ENCODE measurements around the gene MYL6. TPM values are rescaled to one million over a fixed set of nuclear protein-coding genes. Genes with fewer than 3 reads are reported as not detected.

Gene MYL6
- polyA plus RNA-seq, 2 donors: 1,769 to 2,908 TPM

DNA sequence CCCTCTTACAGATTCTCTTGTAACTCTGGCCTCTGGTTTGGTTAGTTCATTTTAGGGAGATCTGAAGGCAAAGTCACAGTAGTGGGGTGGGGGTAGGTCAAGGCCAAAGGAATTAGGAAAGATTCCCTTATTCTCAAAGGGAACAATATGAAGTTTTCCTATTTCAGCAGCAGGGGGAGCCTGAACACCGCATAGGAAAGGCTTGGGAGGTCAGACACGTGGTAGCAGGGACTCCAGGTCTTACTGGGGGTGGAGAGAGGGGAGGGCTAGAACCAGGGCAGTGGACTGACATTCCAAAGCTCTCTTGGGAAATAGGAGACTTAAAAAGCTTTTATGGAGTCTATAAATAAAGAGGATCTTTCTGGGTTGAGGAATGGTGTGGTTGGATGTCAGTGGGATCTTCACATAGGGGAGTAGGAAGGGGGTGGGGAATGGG lies 38.8 kb upstream of the MYL6 start:
- Histone ChIP-seq H3K4me1 (ENCODE audit: control insufficient read depth in 2 of 2, insufficient read depth in 2 of 2, low read length in 1 of 2) (no peaks in the 10 kb centered on the region), H3K27me3 (ENCODE audit: control insufficient read depth in 1 of 2, insufficient read depth in 2 of 2, low read length in 2 of 2) (no peaks in the 10 kb centered on the region), H3K27ac (ENCODE audit: low read depth in 2 of 2, low read length in 1 of 2) (peak overlapping the region; percentile 35 to 98), H3K9me3 (ENCODE audit: control insufficient read depth in 2 of 2, insufficient read depth in 1 of 2, low read depth in 1 of 2, low read length in 1 of 2) (no peaks in the 10 kb centered on the region), H3K36me3 (ENCODE audit: control insufficient read depth in 2 of 2, insufficient read depth in 2 of 2, low read length in 1 of 2) (peaks cover 0 to 9% of the 10 kb centered on the region in 2 donors), H3K4me3 (ENCODE audit: low read depth in 1 of 2, low read length in 2 of 2) (no peak overlapping the region)
- WGBS, 2 donors: 0 to 2% methylated on average over 2 of the region's 2 CpGs

GRCh38 chr12:56120158-56120846 lies 37.9 kb upstream of the MYL6 start:
- H3K27ac ChIP-seq (ENCODE audit: low read depth in 2 of 2, low read length in 1 of 2): peak overlapping the region in 1 of 2 donors; percentile 21
- no peak overlapping the region for H3K4me3 ChIP-seq (ENCODE audit: low read depth in 1 of 2, low read length in 2 of 2)
- H3K4me1 ChIP-seq (ENCODE audit: control insufficient read depth in 2 of 2, insufficient read depth in 2 of 2, low read length in 1 of 2): no peaks in the 10 kb centered on the region
- 88 to 90% methylated on average over 17 of the region's 17 CpGs for WGBS, 2 donors
- no peaks in the 10 kb centered on the region for H3K27me3 ChIP-seq (ENCODE audit: control insufficient read depth in 1 of 2, insufficient read depth in 2 of 2, low read length in 2 of 2)
- peaks cover 0 to 9% of the 10 kb centered on the region in 2 donors for H3K36me3 ChIP-seq (ENCODE audit: control insufficient read depth in 2 of 2, insufficient read depth in 2 of 2, low read length in 1 of 2)
- no peaks in the 10 kb centered on the region for H3K9me3 ChIP-seq (ENCODE audit: control insufficient read depth in 2 of 2, insufficient read depth in 1 of 2, low read depth in 1 of 2, low read length in 1 of 2)

GRCh38 chr12:56121204-56121870 lies 36.8 kb upstream of the MYL6 start:
- Histone ChIP-seq H3K27ac (ENCODE audit: low read depth in 2 of 2, low read length in 1 of 2) (no peak overlapping the region), H3K9me3 (ENCODE audit: control insufficient read depth in 2 of 2, insufficient read depth in 1 of 2, low read depth in 1 of 2, low read length in 1 of 2) (no peaks in the 10 kb centered on the region), H3K36me3 (ENCODE audit: control insufficient read depth in 2 of 2, insufficient read depth in 2 of 2, low read length in 1 of 2) (peaks cover 0 to 9% of the 10 kb centered on the region in 2 donors), H3K4me3 (ENCODE audit: low read depth in 1 of 2, low read length in 2 of 2) (no peak overlapping the region), H3K4me1 (ENCODE audit: control insufficient read depth in 2 of 2, insufficient read depth in 2 of 2, low read length in 1 of 2) (no peaks in the 10 kb centered on the region), H3K27me3 (ENCODE audit: control insufficient read depth in 1 of 2, insufficient read depth in 2 of 2, low read length in 2 of 2) (no peaks in the 10 kb centered on the region)
- WGBS, 2 donors: 89% methylated on average over 11 of the region's 11 CpGs

DNA sequence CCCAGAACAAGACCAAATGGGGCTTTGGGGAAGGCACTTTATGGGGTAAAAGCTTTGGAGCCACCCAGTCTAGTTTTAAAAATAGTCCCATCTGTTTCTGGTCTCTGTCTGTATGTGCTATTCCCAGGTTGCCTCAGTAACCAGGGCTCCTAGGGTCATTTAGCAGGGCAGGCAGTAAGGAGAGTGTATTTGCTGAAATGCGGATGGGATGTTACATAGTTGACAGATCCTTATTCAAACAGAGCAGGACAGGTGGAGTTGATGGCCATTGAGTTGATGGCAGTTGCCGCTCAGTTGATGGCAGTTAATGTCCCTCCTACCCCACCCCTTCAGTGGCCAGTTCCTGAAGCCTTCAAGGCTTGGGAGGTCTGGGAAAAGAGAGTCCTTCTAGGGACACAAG lies 35.5 kb upstream of the MYL6 start:
- Histone ChIP-seq H3K36me3 (ENCODE audit: control insufficient read depth in 2 of 2, insufficient read depth in 2 of 2, low read length in 1 of 2) (peaks cover 0 to 9% of the 10 kb centered on the region in 2 donors), H3K4me1 (ENCODE audit: control insufficient read depth in 2 of 2, insufficient read depth in 2 of 2, low read length in 1 of 2) (no peaks in the 10 kb centered on the region), H3K4me3 (ENCODE audit: low read depth in 1 of 2, low read length in 2 of 2) (no peak overlapping the region), H3K27ac (ENCODE audit: low read depth in 2 of 2, low read length in 1 of 2) (peak overlapping the region in 1 of 2 donors; percentile 15), H3K9me3 (ENCODE audit: control insufficient read depth in 2 of 2, insufficient read depth in 1 of 2, low read depth in 1 of 2, low read length in 1 of 2) (no peaks in the 10 kb centered on the region), H3K27me3 (ENCODE audit: control insufficient read depth in 1 of 2, insufficient read depth in 2 of 2, low read length in 2 of 2) (no peaks in the 10 kb centered on the region)
- WGBS, 2 donors: 84 to 88% methylated on average over 2 of the region's 2 CpGs

- no peak overlapping the region for H3K4me3 ChIP-seq (ENCODE audit: low read depth in 1 of 2, low read length in 2 of 2)
- H3K36me3 ChIP-seq (ENCODE audit: control insufficient read depth in 2 of 2, insufficient read depth in 2 of 2, low read length in 1 of 2): peaks cover 0 to 9% of the 10 kb centered on the region in 2 donors
- H3K27ac ChIP-seq (ENCODE audit: low read depth in 2 of 2, low read length in 1 of 2): no peak overlapping the region
- H3K9me3 ChIP-seq (ENCODE audit: control insufficient read depth in 2 of 2, insufficient read depth in 1 of 2, low read depth in 1 of 2, low read length in 1 of 2): no peaks in the 10 kb centered on the region
- H3K27me3 ChIP-seq (ENCODE audit: control insufficient read depth in 1 of 2, insufficient read depth in 2 of 2, low read length in 2 of 2): no peaks in the 10 kb centered on the region
- no peaks in the 10 kb centered on the region for H3K4me1 ChIP-seq (ENCODE audit: control insufficient read depth in 2 of 2, insufficient read depth in 2 of 2, low read length in 1 of 2)
- WGBS, 2 donors: 87 to 89% methylated on average over 4 of the region's 4 CpGs
These were observed 34.0 kb upstream of the MYL6 start for GRCh38 chr12:56124133-56124532.

- Histone ChIP-seq H3K27me3 (ENCODE audit: control insufficient read depth in 1 of 2, insufficient read depth in 2 of 2, low read length in 2 of 2) (no peaks in the 10 kb centered on the region), H3K36me3 (ENCODE audit: control insufficient read depth in 2 of 2, insufficient read depth in 2 of 2, low read length in 1 of 2) (peaks cover 9 to 15% of the 10 kb centered on the region in 2 donors), H3K9me3 (ENCODE audit: control insufficient read depth in 2 of 2, insufficient read depth in 1 of 2, low read depth in 1 of 2, low read length in 1 of 2) (no peaks in the 10 kb centered on the region), H3K4me1 (ENCODE audit: control insufficient read depth in 2 of 2, insufficient read depth in 2 of 2, low read length in 1 of 2) (peaks cover 0 to 4% of the 10 kb centered on the region in 2 donors), H3K4me3 (ENCODE audit: low read depth in 1 of 2, low read length in 2 of 2) (peak overlapping the region in 1 of 2 donors; percentile 49), H3K27ac (ENCODE audit: low read depth in 2 of 2, low read length in 1 of 2) (peak overlapping the region; percentile 67 to 86)
- WGBS, 2 donors: 48 to 60% methylated on average over 3 of the region's 3 CpGs
These were observed 31.4 kb upstream of the MYL6 start for GRCh38 chr12:56126732-56127239.

DNA sequence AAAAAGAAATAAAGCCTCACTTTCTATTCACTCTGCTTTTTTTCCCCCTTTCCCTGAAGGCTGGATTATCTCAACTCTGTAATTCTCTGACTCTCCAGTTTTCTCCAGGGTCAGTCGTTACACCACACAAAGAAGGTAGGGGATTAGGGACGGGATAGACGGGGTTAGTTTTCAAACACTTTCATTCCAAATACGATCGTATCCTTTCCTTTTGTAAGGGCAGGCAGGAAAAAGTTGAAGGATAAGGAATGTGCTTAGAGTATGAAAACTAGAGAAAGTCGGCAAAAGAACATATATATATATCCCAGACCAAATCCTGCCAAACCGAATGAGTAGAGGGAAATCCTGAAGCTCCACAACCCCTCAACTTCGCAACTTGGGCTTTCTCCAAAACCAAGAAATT lies 30.7 kb upstream of the MYL6 start:
- Histone ChIP-seq H3K27me3 (ENCODE audit: control insufficient read depth in 1 of 2, insufficient read depth in 2 of 2, low read length in 2 of 2) (no peaks in the 10 kb centered on the region), H3K27ac (ENCODE audit: low read depth in 2 of 2, low read length in 1 of 2) (peak overlapping the region; percentile 83 to 86), H3K36me3 (ENCODE audit: control insufficient read depth in 2 of 2, insufficient read depth in 2 of 2, low read length in 1 of 2) (peaks cover 13 to 20% of the 10 kb centered on the region in 2 donors), H3K4me1 (ENCODE audit: control insufficient read depth in 2 of 2, insufficient read depth in 2 of 2, low read length in 1 of 2) (peaks cover 0 to 4% of the 10 kb centered on the region in 2 donors), H3K4me3 (ENCODE audit: low read depth in 1 of 2, low read length in 2 of 2) (peak overlapping the region; percentile 6 to 49), H3K9me3 (ENCODE audit: control insufficient read depth in 2 of 2, insufficient read depth in 1 of 2, low read depth in 1 of 2, low read length in 1 of 2) (no peaks in the 10 kb centered on the region)
- WGBS, 2 donors: 0% methylated on average over 8 of the region's 8 CpGs

DNA sequence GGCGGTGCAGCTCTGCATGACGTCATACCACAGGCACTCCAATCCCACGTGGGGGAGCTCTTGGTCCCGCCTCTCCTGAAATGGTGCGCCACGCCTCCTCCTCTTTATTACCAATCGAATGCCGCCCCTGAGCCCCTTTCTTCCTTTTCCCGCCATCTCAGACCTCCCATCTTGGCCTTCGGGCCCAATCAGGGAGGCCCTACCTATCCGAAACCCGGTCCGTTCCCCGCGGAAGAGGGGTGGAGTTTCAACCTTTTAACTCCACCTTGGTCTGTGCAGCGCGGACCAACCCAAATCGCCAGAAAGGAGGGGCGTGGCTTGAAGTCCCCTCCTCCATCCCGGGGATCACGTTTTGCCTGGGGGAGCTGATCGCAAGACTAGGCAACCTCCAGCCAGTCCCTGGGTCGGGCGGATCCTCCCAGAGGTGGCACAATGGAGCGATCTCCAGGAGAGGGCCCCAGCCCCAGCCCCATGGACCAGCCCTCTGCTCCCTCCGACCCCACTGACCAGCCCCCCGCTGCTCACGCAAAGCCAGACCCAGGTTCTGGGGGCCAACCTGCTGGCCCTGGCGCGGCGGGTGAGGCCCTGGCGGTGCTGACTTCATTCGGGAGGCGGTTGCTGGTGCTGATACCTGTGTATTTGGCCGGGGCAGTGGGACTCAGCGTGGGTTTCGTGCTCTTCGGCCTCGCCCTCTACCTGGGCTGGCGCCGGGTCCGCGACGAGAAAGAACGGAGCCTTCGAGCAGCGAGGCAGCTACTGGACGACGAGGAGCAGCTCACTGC lies 30.1 kb upstream of the MYL6 start, which contains the start of gene ESYT1:
ESYT1 (plus strand) TSS at position 380 of the 782 bp plus-strand sequence; CDS start at position 433, 53 bp downstream.
- H3K27me3 ChIP-seq (ENCODE audit: control insufficient read depth in 1 of 2, insufficient read depth in 2 of 2, low read length in 2 of 2): no peaks in the 10 kb centered on the region
- H3K36me3 ChIP-seq (ENCODE audit: control insufficient read depth in 2 of 2, insufficient read depth in 2 of 2, low read length in 1 of 2): peaks cover 14 to 23% of the 10 kb centered on the region in 2 donors
- peaks cover 0 to 4% of the 10 kb centered on the region in 2 donors for H3K4me1 ChIP-seq (ENCODE audit: control insufficient read depth in 2 of 2, insufficient read depth in 2 of 2, low read length in 1 of 2)
- H3K9me3 ChIP-seq (ENCODE audit: control insufficient read depth in 2 of 2, insufficient read depth in 1 of 2, low read depth in 1 of 2, low read length in 1 of 2): no peaks in the 10 kb centered on the region
- peak within 1 kb of the TSS; percentile 94 to 98 for H3K27ac ChIP-seq (ENCODE audit: low read depth in 2 of 2, low read length in 1 of 2)
- 0 to 1% methylated on average over 49 of the region's 49 CpGs for WGBS, 2 donors
- peak within 1 kb of the TSS; percentile 83 for H3K4me3 ChIP-seq (ENCODE audit: low read depth in 1 of 2, low read length in 2 of 2)

DNA sequence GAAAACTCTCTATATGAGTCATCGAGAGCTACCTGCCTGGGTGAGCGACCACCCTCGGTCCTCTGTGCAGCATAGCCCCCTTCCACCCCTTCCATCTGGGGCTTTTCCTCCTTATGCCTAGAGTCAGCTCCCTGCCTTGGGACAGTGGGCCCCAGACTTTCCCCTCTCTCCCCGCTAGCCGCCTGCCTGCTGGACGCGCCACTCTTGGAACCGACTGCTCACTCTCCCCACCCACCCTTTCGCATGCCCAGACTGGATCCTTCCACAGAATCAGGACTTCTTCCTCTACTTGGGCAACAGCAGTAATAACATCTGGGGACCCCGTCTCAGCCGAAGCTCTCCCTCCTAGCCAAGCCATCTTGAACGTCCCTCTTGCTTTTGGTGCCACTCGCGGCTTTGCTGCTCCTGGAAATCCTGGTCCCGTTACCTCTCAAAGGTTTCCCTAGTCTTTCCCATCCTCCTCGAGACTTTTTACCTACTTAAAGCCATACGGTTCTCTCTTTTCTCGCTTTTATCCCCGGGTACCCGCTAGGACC lies 29.4 kb upstream of the MYL6 start:
- peaks cover 20 to 30% of the 10 kb centered on the region in 2 donors for H3K36me3 ChIP-seq (ENCODE audit: control insufficient read depth in 2 of 2, insufficient read depth in 2 of 2, low read length in 1 of 2)
- WGBS, 2 donors: 0% methylated on average over 19 to 20 of the region's 20 CpGs
- H3K4me1 ChIP-seq (ENCODE audit: control insufficient read depth in 2 of 2, insufficient read depth in 2 of 2, low read length in 1 of 2): peaks cover 0 to 4% of the 10 kb centered on the region in 2 donors
- H3K27me3 ChIP-seq (ENCODE audit: control insufficient read depth in 1 of 2, insufficient read depth in 2 of 2, low read length in 2 of 2): no peaks in the 10 kb centered on the region
- H3K9me3 ChIP-seq (ENCODE audit: control insufficient read depth in 2 of 2, insufficient read depth in 1 of 2, low read depth in 1 of 2, low read length in 1 of 2): no peaks in the 10 kb centered on the region
- peak overlapping the region; percentile 83 for H3K4me3 ChIP-seq (ENCODE audit: low read depth in 1 of 2, low read length in 2 of 2)
- H3K27ac ChIP-seq (ENCODE audit: low read depth in 2 of 2, low read length in 1 of 2): peak overlapping the region; percentile 94 to 98
